K562 (cell line): ENCODE results near the gene SLC5A10. TPM values are rescaled to one million over a fixed set of nuclear protein-coding genes. Genes with fewer than 3 reads are reported as not detected.

Experiments used
- ATAC-seq: fragments of 200-7000 bp; cut with Tn5 transposase; 3 replicates; pipeline ENCODE4 v1.9.1; 2020; ENCODE audit warnings: moderate library complexity
- BruUV-seq: library from RNA; stranded (reverse); fragments of 400-500 nt; replicated peaks from 2 replicates; lab custom pipeline; 2021; lab: Mats Ljungman, UMichigan
- CTCF ChIA-PET: fragments of 300-600 bp; formaldehyde crosslinking; extraction: SDS; loops from one replicate; lab custom pipeline; 2021; ENCODE audit warnings: low intra/inter-chr PET ratio; lab: Yijun Ruan, JAX
- POLR2A ChIA-PET: fragments of 300-600, 350-650 bp; sonication (Branson Sonifier 250); formaldehyde crosslinking; extraction: SDS; loops from one replicate; lab custom pipeline; 2021; ENCODE audit warnings: antibody characterized with exemption, inconsistent platforms; lab: Yijun Ruan, JAX
- DNase-seq, 4 experiments: peaks; one replicate each; pipeline versions ENCODE4 v3.0.0 to v3.0.0-alpha.2; 2011 to 2018; ENCODE audit warnings: low spot score in 3 of 4, mixed read lengths in 3 of 4; ENCODE audit errors: extremely low read depth in 1 of 4
- FAIRE-seq: peaks from 2 replicates; lab custom pipeline; 2011; peaks lifted over from hg19 to GRCh38; lab: Jason Lieb, UNC
- H2AFZ ChIP-seq: 2 replicates; pipeline ENCODE4 v1.6.0; 2011; ENCODE audit warnings: low read depth, low read length, control low read depth, inconsistent platforms
- H3K27ac ChIP-seq: fragments of 200-600 bp; 3 replicates; pipeline ENCODE4 v1.8.0; 2011; ENCODE audit warnings: low read depth, mild to moderate bottlenecking, control low read depth, inconsistent platforms, low read length, moderate library complexity, mixed read lengths; ENCODE audit errors: extremely low read depth
- H3K27me3 ChIP-seq, 2 experiments: fragments of 300-600 bp in 1 of 2; 2 replicates in 1 of 2; 3 replicates in 1 of 2; pipeline versions ENCODE4 v1.6.0 to v1.8.0; 2011; ENCODE audit warnings: inconsistent platforms in 2 of 2, low read length in 2 of 2, mild to moderate bottlenecking in 1 of 2, mixed read lengths in 1 of 2, moderate library complexity in 1 of 2; ENCODE audit not compliant: control insufficient read depth in 2 of 2, insufficient read depth in 2 of 2
- H3K36me3 ChIP-seq: fragments of 300-600 bp; 3 replicates; pipeline ENCODE4 v1.8.0; 2011; ENCODE audit warnings: mild to moderate bottlenecking, low read length, inconsistent platforms; ENCODE audit not compliant: control insufficient read depth, insufficient read depth
- H3K4me1 ChIP-seq, 2 experiments: fragments of 200-600 bp in 1 of 2; replicated peaks in 1 of 2; 2 replicates in 1 of 2; 3 replicates in 1 of 2; pipeline versions ENCODE4 v1.5.1 to v1.8.0; 2011; ENCODE audit warnings: inconsistent platforms in 2 of 2, low read length in 2 of 2, mild to moderate bottlenecking in 1 of 2, mixed read lengths in 1 of 2, moderate library complexity in 1 of 2; ENCODE audit not compliant: control insufficient read depth in 2 of 2, insufficient read depth in 2 of 2
- H3K4me2 ChIP-seq: 2 replicates; pipeline ENCODE4 v1.6.1; 2011; ENCODE audit warnings: low read length, control low read depth, inconsistent platforms, mixed read lengths; ENCODE audit not compliant: insufficient read depth
- H3K4me3 ChIP-seq: fragments of 200-600 bp; sonication (generic), shearing (Covaris generic); 2 replicates; pipeline ENCODE4 v1.5.1; 2016; ENCODE audit warnings: control low read depth, inconsistent platforms
- H3K79me2 ChIP-seq: fragments of 200-600 bp; 3 replicates; pipeline ENCODE4 v1.8.0; 2011; ENCODE audit warnings: low read length, inconsistent platforms; ENCODE audit not compliant: control insufficient read depth, insufficient read depth
- H3K9ac ChIP-seq, 2 experiments: 2 replicates each; pipeline versions ENCODE4 v1.6.0 to v1.6.1; 2011; ENCODE audit warnings: low read depth in 2 of 2, low read length in 2 of 2, control low read depth in 1 of 2, inconsistent platforms in 1 of 2, mild to moderate bottlenecking in 1 of 2, mixed read lengths in 1 of 2; ENCODE audit not compliant: insufficient read depth in 1 of 2
- H3K9me1 ChIP-seq: one replicate; pipeline ENCODE4 v1.6.0; 2011; ENCODE audit warnings: inconsistent platforms, mild to moderate bottlenecking, low read length, moderate library complexity; ENCODE audit not compliant: control insufficient read depth, insufficient read depth
- H3K9me3 ChIP-seq: replicated peaks from 2 replicates; pipeline ENCODE4 v1.5.1; 2011; ENCODE audit warnings: low read depth, low read length, inconsistent platforms; ENCODE audit not compliant: control insufficient read depth, insufficient read depth
- H4K20me1 ChIP-seq: replicated peaks from 2 replicates; pipeline ENCODE4 v1.6.1; 2011; ENCODE audit warnings: low read length, inconsistent platforms, mixed read lengths; ENCODE audit not compliant: control insufficient read depth, insufficient read depth
- ATF4 ChIP-seq: fragments of 450-650 bp; formaldehyde crosslinking; IDR thresholded peaks from 2 replicates; pipeline ENCODE4 v1.4.0; 2022; ENCODE audit warnings: mild to moderate bottlenecking, moderate library complexity
- EWSR1 ChIP-seq: fragments of 450-650 bp; IDR thresholded peaks from 2 replicates; pipeline ENCODE4 v1.6.1; 2018; ENCODE audit warnings: borderline replicate concordance, mild to moderate bottlenecking, low read depth, moderate library complexity; ENCODE audit not compliant: partially characterized antibody
- KLF10 ChIP-seq: fragments of 250-450 bp; sonication (Bioruptor Pico); IDR thresholded peaks from 2 replicates; pipeline ENCODE4 v1.6.1; 2021; ENCODE audit warnings: matching md5 sums
- MEF2D ChIP-seq: conservative IDR thresholded peaks from 2 replicates; pipeline ENCODE4 v1.6.1; 2016; ENCODE audit warnings: low read depth, missing genetic modification characterization, missing compliant biosample characterization
- MNT ChIP-seq, 2 experiments: fragments of 450-650 bp; conservative IDR thresholded peaks; 2 replicates each; pipeline ENCODE4 v1.6.1; 2017; ENCODE audit warnings: mild to moderate bottlenecking in 2 of 2, moderate library complexity in 2 of 2
- TAF1 ChIP-seq: IDR thresholded peaks from 2 replicates; pipeline ENCODE4 v1.6.1; 2011; ENCODE audit warnings: mild to moderate bottlenecking, low read length, moderate library complexity; ENCODE audit not compliant: insufficient read depth, control insufficient read depth, severe bottlenecking; ENCODE audit errors: extremely low read depth
- TSHZ1 ChIP-seq: fragments of 250-450 bp; sonication (Bioruptor Pico); IDR thresholded peaks from 2 replicates; pipeline ENCODE4 v1.4.0; 2020; ENCODE audit warnings: mild to moderate bottlenecking, moderate library complexity
- UBTF ChIP-seq, 2 experiments: IDR thresholded peaks; 2 replicates each; pipeline ENCODE4 v1.6.1; 2012; ENCODE audit warnings: improper control_type of control experiment in 2 of 2, low read depth in 2 of 2, low read length in 2 of 2, borderline replicate concordance in 1 of 2
- ZFX ChIP-seq: sonication (generic); formaldehyde crosslinking; IDR thresholded peaks from 2 replicates; pipeline ENCODE4 v1.8.0; 2022; ENCODE audit warnings: mild to moderate bottlenecking, missing genetic modification reagents, moderate library complexity
- ZNF124 ChIP-seq: sonication (generic); formaldehyde crosslinking; IDR thresholded peaks from 2 replicates; pipeline ENCODE4 v1.8.1; 2022; ENCODE audit warnings: missing genetic modification reagents
- ZNF184 ChIP-seq: sonication (generic); formaldehyde crosslinking; IDR thresholded peaks from 2 replicates; pipeline ENCODE4 v1.5.0; 2020; ENCODE audit warnings: missing genetic modification reagents
- ZNF780A ChIP-seq: fragments of 250-450 bp; sonication (Bioruptor Pico); IDR thresholded peaks from 2 replicates; pipeline ENCODE4 v1.5.0; 2021; ENCODE audit warnings: mild to moderate bottlenecking
- WGBS: fragments of 100-300 bp; shearing (Covaris generic); methylation state at CpG from one replicate; pipeline ENCODE4 v1.1.6; 2016; ENCODE audit warnings: low coverage, mixed read lengths; ENCODE audit not compliant: insufficient coverage; ENCODE audit errors: missing lambda C conversion rate; 5-methylcytosine and 5-hydroxymethylcytosine counted together
- in situ Hi-C: fragments of 300-500 bp; cut with MboI; formaldehyde crosslinking; loops from 4 replicates; pipeline ENCODE4 v1.15.0; 2018; ENCODE audit warnings: inconsistent platforms, mixed read lengths
- intact Hi-C: fragments of 100-400 bp; cut with micrococcal nuclease; formaldehyde crosslinking; loops from 2 replicates; pipeline ENCODE4 v1.14.2; 2022
- polyA plus RNA-seq, 8 experiments: library from polyadenylated mRNA; depleted of rRNA in 4 of 8; stranded (reverse) in 5 of 8; unstranded in 3 of 8; fragments of >200 nt; fragmentation: Nextera tagmentation in 2 of 8; fragmentation: Illumina TruSeq in 1 of 8; extraction: Ambion mirVana in 2 of 8; extraction: Trizol in 1 of 8; gene quantifications; 2 replicates each; pipeline versions ENCODE4 v1.2.1 to v1.2.3, GENCODE V29; 2011 to 2014; ENCODE audit warnings: inconsistent platforms in 1 of 8, missing spikeins in 1 of 8
- total RNA-seq, 7 experiments: library from RNA; depleted of rRNA in 6 of 7; stranded (reverse); fragments of >200 nt in 6 of 7; fragmentation: Illumina TruSeq in 2 of 7; extraction: Trizol in 2 of 7; gene quantifications; 2 replicates each; pipeline versions ENCODE4 v1.2.1 to v1.2.3, GENCODE V29; 2011 to 2021; ENCODE audit warnings: low replicate concordance in 1 of 7

The SLC5A10 gene
- total and polyA plus RNA-seq, 9 of the 15 experiments (the other 6 are each of a cell fraction or from before 2014, with no cell fraction given): 0.03 to 0.09 (median 0.03) TPM; not detected in 5

GRCh38 chr17:18976201-18976600 lies 24.2 kb downstream of the SLC5A10 start:
- Histone ChIP-seq H3K27ac (no peak overlapping the region), H4K20me1 (no peaks in the 10 kb centered on the region), H3K27me3 (no peaks in the 10 kb centered on the region), H3K9ac (no peak overlapping the region), H3K4me3 (no peak overlapping the region), H3K4me1 (peaks cover 0 to 30% of the 10 kb centered on the region in 2 experiments; a peak in 3 of 5 replicates), H2AFZ (no peak overlapping the region), H3K36me3 (peaks cover 42% of the 10 kb centered on the region; the same call in 1 of the 3 replicates), H3K9me3 (no peaks in the 10 kb centered on the region), H3K4me2 (no peak overlapping the region), H3K79me2 (no peaks in the 10 kb centered on the region), H3K9me1 (no peaks in the 10 kb centered on the region)
- no peak for FAIRE-seq
- no peak for DNase-seq
- WGBS: 89% methylated on average over 3 of the region's 4 CpGs
- no TSS peak for BruUV-seq
- POLR2A ChIA-PET: interaction anchor here (0.6 to 0.9 kb wide), 3 partner anchors 15 to 25 kb away, joined by 3 to 4 read pairs (median 3); no protein-coding TSS in a partner anchor
- ATAC-seq: no peak
- in situ Hi-C loops (loop anchor here (5.0 kb wide), 1 partner anchor 41 kb away; no protein-coding TSS in a partner anchor), intact Hi-C loops (no loop called here)
- CTCF ChIA-PET: no interaction called here
- TF ChIP-seq KLF10 (CRISPR knock-in tag) (no peak), ZNF780A (no peak), TSHZ1 (CRISPR knock-in tag) (no peak), ZNF124 (CRISPR knock-in tag) (no peak), MNT (conservative IDR thresholded peaks at IDR 0.05) (no peak), TAF1 (no peak), ATF4 (CRISPR knock-in tag) (no peak), ZFX (no peak), MEF2D (tag) (no peak), EWSR1 (no peak), UBTF (IDR thresholded peaks at IDR 0.05; ENCODE audit: borderline replicate concordance in 1 of 2, low read depth in 2 of 2, low read length in 2 of 2) (no peak), ZNF184 (CRISPR knock-in tag) (no peak)
